Fibroblast of lung (primary cell): ENCODE results near the gene ADRB1. TPM values are rescaled to one million over a fixed set of nuclear protein-coding genes. Genes with fewer than 3 reads are reported as not detected.

Experiments
- DNase-seq, 2 donors: peaks; one replicate each; pipeline versions ENCODE4 v3.0.0 to v3.0.0-alpha.2; 2010; ENCODE audit warnings: low read depth in 2 of 2
- H2AFZ ChIP-seq: 2 replicates; pipeline ENCODE4 v1.5.1; 2012; ENCODE audit warnings: low read length, control low read depth, inconsistent platforms
- H3K27ac ChIP-seq: 2 replicates; pipeline ENCODE4 v1.5.1; 2011; ENCODE audit warnings: low read length, control low read depth; ENCODE audit not compliant: insufficient read depth
- H3K27me3 ChIP-seq: 2 replicates; pipeline ENCODE4 v1.5.1; 2011; ENCODE audit warnings: mild to moderate bottlenecking, low read length; ENCODE audit not compliant: control insufficient read depth, insufficient read depth
- H3K36me3 ChIP-seq: 2 replicates; pipeline ENCODE4 v1.5.1; 2011; ENCODE audit warnings: low read length; ENCODE audit not compliant: control insufficient read depth, insufficient read depth
- H3K4me1 ChIP-seq: 2 replicates; pipeline ENCODE4 v1.5.1; 2011; ENCODE audit warnings: low read length; ENCODE audit not compliant: control insufficient read depth, insufficient read depth; ENCODE audit errors: extremely low read depth
- H3K4me2 ChIP-seq: 2 replicates; pipeline ENCODE4 v1.5.1; 2011; ENCODE audit warnings: low read length, control low read depth; ENCODE audit not compliant: insufficient read depth; ENCODE audit errors: extremely low read depth
- H3K4me3 ChIP-seq, 4 experiments: fragments of 200-600 bp in 1 of 4; sonication (generic) in 1 of 4; replicated peaks in 1 of 4; 2 replicates each; pipeline ENCODE4 v1.5.1; 2011 to 2016; ENCODE audit warnings: low read length in 4 of 4, low read depth in 3 of 4, mild to moderate bottlenecking in 3 of 4, control low read depth in 2 of 4, inconsistent platforms in 1 of 4, mixed read lengths in 1 of 4; ENCODE audit not compliant: insufficient read depth in 1 of 4; ENCODE audit errors: control extremely low read depth in 1 of 4
- H3K79me2 ChIP-seq: 2 replicates; pipeline ENCODE4 v1.5.1; 2012; ENCODE audit warnings: mild to moderate bottlenecking, low read length, inconsistent platforms; ENCODE audit not compliant: control insufficient read depth, insufficient read depth
- H3K9ac ChIP-seq: 2 replicates; pipeline ENCODE4 v1.5.1; 2011; ENCODE audit warnings: mild to moderate bottlenecking, low read length, control low read depth; ENCODE audit not compliant: insufficient read depth
- H3K9me3 ChIP-seq: 2 replicates; pipeline ENCODE4 v1.5.1; 2012; ENCODE audit warnings: low read depth, low read length; ENCODE audit not compliant: control insufficient read depth, insufficient read depth
- H4K20me1 ChIP-seq: 2 replicates; pipeline ENCODE4 v1.5.1; 2011; ENCODE audit warnings: low read length; ENCODE audit not compliant: control insufficient read depth, insufficient read depth; ENCODE audit errors: extremely low read depth
- CTCF ChIP-seq, 2 donors: IDR thresholded peaks in 1 of 2; conservative IDR thresholded peaks in 1 of 2; 1 replicate in 1 of 2; 2 replicates in 1 of 2; pipeline ENCODE4 v1.5.1; 2011 to 2012; ENCODE audit warnings: low read length in 2 of 2, control low read depth in 1 of 2, inconsistent platforms in 1 of 2, low read depth in 1 of 2, mild to moderate bottlenecking in 1 of 2
- EZH2 ChIP-seq: IDR thresholded peaks from 2 replicates; pipeline ENCODE4 v1.5.1; 2012; ENCODE audit warnings: low read length, control low read depth, mild to moderate bottlenecking; ENCODE audit errors: missing control alignments
- polyA plus RNA-seq, 2 donors: library from polyadenylated mRNA; depleted of rRNA in 1 of 2; stranded (reverse) in 1 of 2; unstranded in 1 of 2; fragments of >200 nt; gene quantifications; 2 replicates each; pipeline ENCODE4 v1.2.1, GENCODE V29; 2011 to 2012; ENCODE audit warnings: missing spikeins in 1 of 2
- total RNA-seq: library from RNA; depleted of rRNA; stranded (reverse); fragments of >200 nt; gene quantifications from 2 replicates; pipeline ENCODE4 v1.2.1, GENCODE V29; 2014

ADRB1 gene
- total and polyA plus RNA-seq, 2 donors (not counting 1 experiment from before 2014, with no cell fraction given): not detected

DNA sequence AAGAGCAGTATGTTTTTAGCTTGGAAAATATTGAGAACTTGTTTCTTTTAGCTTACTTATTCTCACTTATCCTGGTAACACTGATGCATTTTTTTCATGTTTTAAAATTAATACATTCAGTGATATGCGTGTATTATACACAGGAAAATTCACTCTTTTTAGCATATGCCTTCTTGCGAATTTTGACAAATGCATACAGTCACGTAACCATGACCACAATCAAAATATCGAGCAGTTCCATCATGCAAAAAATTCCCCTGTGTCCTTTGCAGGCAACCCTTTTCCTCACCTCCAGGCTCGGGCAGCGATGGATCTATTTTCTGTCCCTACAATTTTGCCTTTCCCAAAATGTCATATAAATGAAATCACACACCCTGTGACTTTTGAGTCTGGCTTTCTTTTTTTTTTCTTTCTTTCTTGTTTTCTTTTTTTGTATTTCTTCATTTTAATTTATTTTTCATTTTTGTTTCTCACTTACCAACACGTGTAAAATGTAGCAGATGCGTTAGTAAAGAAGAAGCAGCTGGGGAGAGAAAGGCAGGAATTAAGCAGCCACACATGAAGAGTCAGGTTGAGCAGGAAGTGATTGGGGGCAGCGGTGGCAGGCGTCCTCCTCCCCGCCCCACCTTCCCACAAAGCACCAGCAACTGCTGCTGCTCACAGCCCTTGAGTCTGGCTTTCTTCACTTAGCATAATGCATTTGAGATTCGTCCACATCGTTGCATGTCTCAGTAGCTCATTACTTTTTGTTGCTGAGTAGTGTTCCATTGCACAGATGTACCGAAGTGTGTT is 29.9 kb downstream of the ADRB1 start:
- no peak overlapping the region for H2AFZ ChIP-seq
- no peaks in the 10 kb centered on the region for H4K20me1 ChIP-seq
- H3K27me3 ChIP-seq: no peaks in the 10 kb centered on the region
- TF ChIP-seq EZH2 (no peak), CTCF (conservative IDR thresholded peaks at IDR 0.05 in 1 of 2, IDR thresholded peaks at IDR 0.05 in 1 of 2; ENCODE audit: low read depth in 1 of 2, low read length in 2 of 2) (no peak)
- DNase-seq: no peak
- H3K4me3 ChIP-seq: no peak overlapping the region
- no peak overlapping the region for H3K27ac ChIP-seq
- H3K4me1 ChIP-seq: no peaks in the 10 kb centered on the region
- no peaks in the 10 kb centered on the region for H3K36me3 ChIP-seq
- no peaks in the 10 kb centered on the region for H3K9me3 ChIP-seq
- H3K4me2 ChIP-seq: no peak overlapping the region
- H3K9ac ChIP-seq: no peak overlapping the region
- no peaks in the 10 kb centered on the region for H3K79me2 ChIP-seq

- Histone ChIP-seq H4K20me1 (no peaks in the 10 kb centered on the region), H3K9ac (no peak overlapping the region), H3K79me2 (no peaks in the 10 kb centered on the region), H3K27me3 (no peaks in the 10 kb centered on the region), H3K27ac (no peak overlapping the region), H3K4me1 (no peaks in the 10 kb centered on the region), H2AFZ (no peak overlapping the region), H3K4me3 (no peak overlapping the region), H3K4me2 (no peak overlapping the region), H3K36me3 (no peaks in the 10 kb centered on the region), H3K9me3 (no peaks in the 10 kb centered on the region)
- TF ChIP-seq EZH2 (no peak), CTCF (conservative IDR thresholded peaks at IDR 0.05 in 1 of 2, IDR thresholded peaks at IDR 0.05 in 1 of 2; ENCODE audit: low read depth in 1 of 2, low read length in 2 of 2) (no peak)
- no peak for DNase-seq
Observed at GRCh38 chr10:114075093-114075492, 31.4 kb downstream of the ADRB1 start.

- no peaks in the 10 kb centered on the region for H3K4me1 ChIP-seq
- H3K4me3 ChIP-seq: no peak overlapping the region
- no peaks in the 10 kb centered on the region for H4K20me1 ChIP-seq
- DNase-seq: no peak
- H3K36me3 ChIP-seq: no peaks in the 10 kb centered on the region
- no peak overlapping the region for H3K27ac ChIP-seq
- H3K27me3 ChIP-seq: no peaks in the 10 kb centered on the region
- no peak overlapping the region for H2AFZ ChIP-seq
- H3K9me3 ChIP-seq: no peaks in the 10 kb centered on the region
- TF ChIP-seq CTCF (conservative IDR thresholded peaks at IDR 0.05 in 1 of 2, IDR thresholded peaks at IDR 0.05 in 1 of 2; ENCODE audit: low read depth in 1 of 2, low read length in 2 of 2) (no peak), EZH2 (no peak)
- H3K4me2 ChIP-seq: no peak overlapping the region
- H3K79me2 ChIP-seq: no peaks in the 10 kb centered on the region
- no peak overlapping the region for H3K9ac ChIP-seq
Observed at GRCh38 chr10:114077347-114077746, 33.7 kb downstream of the ADRB1 start.
